ENCODE data around the gene PARD3. TPM values are rescaled to one million over a fixed set of nuclear protein-coding genes. Genes with fewer than 3 reads are reported as not detected.

PARD3 gene
- total RNA-seq, 3 donors from 2014 or later = 48.2 to 93.7 (median 60.6) TPM

- no peak for DNase-seq (ENCODE audit: low spot score in 2 of 2)
- no peak overlapping the region for H3K27ac ChIP-seq
- no peaks in the 10 kb centered on the region for H3K4me1 ChIP-seq
- no peaks in the 10 kb centered on the region for H3K36me3 ChIP-seq
- H3K27me3 ChIP-seq = no peaks in the 10 kb centered on the region
- intact Hi-C loops (cut with DNase I; ENCODE audit: low total_unique reads) = no loop called here
- no peaks in the 10 kb centered on the region for H3K9me3 ChIP-seq
- H3K4me3 ChIP-seq = no peak overlapping the region
- TF ChIP-seq POLR2AphosphoS5 (IDR thresholded peaks at IDR 0.05) (no peak), POLR2A (IDR thresholded peaks at IDR 0.05) (no peak)
- TF ChIP-seq, protein P1, sequence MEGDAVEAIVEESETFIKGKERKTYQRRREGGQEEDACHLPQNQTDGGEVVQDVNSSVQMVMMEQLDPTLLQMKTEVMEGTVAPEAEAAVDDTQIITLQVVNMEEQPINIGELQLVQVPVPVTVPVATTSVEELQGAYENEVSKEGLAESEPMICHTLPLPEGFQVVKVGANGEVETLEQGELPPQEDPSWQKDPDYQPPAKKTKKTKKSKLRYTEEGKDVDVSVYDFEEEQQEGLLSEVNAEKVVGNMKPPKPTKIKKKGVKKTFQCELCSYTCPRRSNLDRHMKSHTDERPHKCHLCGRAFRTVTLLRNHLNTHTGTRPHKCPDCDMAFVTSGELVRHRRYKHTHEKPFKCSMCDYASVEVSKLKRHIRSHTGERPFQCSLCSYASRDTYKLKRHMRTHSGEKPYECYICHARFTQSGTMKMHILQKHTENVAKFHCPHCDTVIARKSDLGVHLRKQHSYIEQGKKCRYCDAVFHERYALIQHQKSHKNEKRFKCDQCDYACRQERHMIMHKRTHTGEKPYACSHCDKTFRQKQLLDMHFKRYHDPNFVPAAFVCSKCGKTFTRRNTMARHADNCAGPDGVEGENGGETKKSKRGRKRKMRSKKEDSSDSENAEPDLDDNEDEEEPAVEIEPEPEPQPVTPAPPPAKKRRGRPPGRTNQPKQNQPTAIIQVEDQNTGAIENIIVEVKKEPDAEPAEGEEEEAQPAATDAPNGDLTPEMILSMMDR (IDR thresholded peaks at IDR 0.05) = no peak
These were observed 677.9 kb downstream of the PARD3 start for GRCh38 chr10:34137201-34137600.

GRCh38 chr10:34135515-34135914 lies 679.6 kb downstream of the PARD3 start:
- Histone ChIP-seq H3K4me3 (no peak overlapping the region), H3K4me1 (no peaks in the 10 kb centered on the region), H3K27me3 (no peaks in the 10 kb centered on the region), H3K36me3 (no peaks in the 10 kb centered on the region), H3K9me3 (no peaks in the 10 kb centered on the region), H3K27ac (no peak overlapping the region)
- TF ChIP-seq POLR2AphosphoS5 (IDR thresholded peaks at IDR 0.05) (no peak), POLR2A (IDR thresholded peaks at IDR 0.05) (no peak)
- TF ChIP-seq, protein P1 (IDR thresholded peaks at IDR 0.05) = no peak
- intact Hi-C loops (cut with DNase I; ENCODE audit: low total_unique reads) = no loop called here
- DNase-seq (ENCODE audit: low spot score in 2 of 2) = no peak

GRCh38 chr10:34134602-34135001 lies 680.5 kb downstream of the PARD3 start:
- H3K4me3 ChIP-seq = no peak overlapping the region
- TF ChIP-seq POLR2AphosphoS5 (IDR thresholded peaks at IDR 0.05) (no peak), POLR2A (IDR thresholded peaks at IDR 0.05) (no peak)
- TF ChIP-seq, protein P1 (IDR thresholded peaks at IDR 0.05) = no peak
- DNase-seq (ENCODE audit: low spot score in 2 of 2) = no peak
- no peaks in the 10 kb centered on the region for H3K4me1 ChIP-seq
- intact Hi-C loops (cut with DNase I; ENCODE audit: low total_unique reads) = no loop called here
- H3K27ac ChIP-seq = no peak overlapping the region
- H3K9me3 ChIP-seq = no peaks in the 10 kb centered on the region
- H3K36me3 ChIP-seq = no peaks in the 10 kb centered on the region
- H3K27me3 ChIP-seq = no peaks in the 10 kb centered on the region

GRCh38 chr10:34133406-34133805 lies 681.7 kb downstream of the PARD3 start:
- H3K27me3 ChIP-seq = no peaks in the 10 kb centered on the region
- H3K36me3 ChIP-seq = no peaks in the 10 kb centered on the region
- H3K9me3 ChIP-seq = no peaks in the 10 kb centered on the region
- intact Hi-C loops (cut with DNase I; ENCODE audit: low total_unique reads) = no loop called here
- H3K4me1 ChIP-seq = no peaks in the 10 kb centered on the region
- TF ChIP-seq, protein P1 (IDR thresholded peaks at IDR 0.05) = no peak
- TF ChIP-seq POLR2AphosphoS5 (IDR thresholded peaks at IDR 0.05) (no peak), POLR2A (IDR thresholded peaks at IDR 0.05) (no peak)
- no peak overlapping the region for H3K4me3 ChIP-seq
- no peak overlapping the region for H3K27ac ChIP-seq
- no peak for DNase-seq (ENCODE audit: low spot score in 2 of 2)

- Histone ChIP-seq H3K27ac (no peak overlapping the region), H3K4me3 (no peak overlapping the region), H3K9me3 (no peaks in the 10 kb centered on the region), H3K4me1 (no peaks in the 10 kb centered on the region), H3K36me3 (no peaks in the 10 kb centered on the region), H3K27me3 (no peaks in the 10 kb centered on the region)
- intact Hi-C loops (cut with DNase I; ENCODE audit: low total_unique reads) = no loop called here
- TF ChIP-seq POLR2AphosphoS5 (IDR thresholded peaks at IDR 0.05) = no peak
- no peak for TF ChIP-seq POLR2A (IDR thresholded peaks at IDR 0.05)
- TF ChIP-seq, protein P1 (IDR thresholded peaks at IDR 0.05) = no peak
- no peak for DNase-seq (ENCODE audit: low spot score in 2 of 2)
These were observed 683.9 kb downstream of the PARD3 start for GRCh38 chr10:34131152-34131551.
